Upper lobe of left lung (tissue), 4 donors: ENCODE results near the gene EVI2A.

Source experiments
- CTCF ChIP-seq, 6 experiments: fragments of 450-650 bp in 4 of 6; fragments of 200-600 bp in 2 of 6; sonication (generic) in 2 of 6; IDR thresholded peaks; one replicate each; pipeline ENCODE4 v1.5.1; 2016 to 2019; ENCODE audit warnings: antibody characterized with exemption in 6 of 6
- EP300 ChIP-seq, 4 donors: sonication (generic); formaldehyde crosslinking; IDR thresholded peaks; one replicate each; pipeline ENCODE4 v1.5.1; 2017; ENCODE audit warnings: antibody characterized with exemption in 4 of 4, control low read depth in 2 of 4
- POLR2A ChIP-seq, 4 donors: fragments of 450-650 bp; IDR thresholded peaks; one replicate each; pipeline ENCODE4 v1.5.1; 2016 to 2017; ENCODE audit warnings: antibody characterized with exemption in 4 of 4, mild to moderate bottlenecking in 2 of 4

GRCh38 chr17:31283841-31284240 lies 37.6 kb downstream of the EVI2A start:
- TF ChIP-seq POLR2A (IDR thresholded peaks at IDR 0.05) (no peak), CTCF (IDR thresholded peaks at IDR 0.05) (no peak), EP300 (IDR thresholded peaks at IDR 0.05) (no peak)
